GM18505 (cell line): ENCODE data around the gene LIPI.
"Not testable (repeated sequence)": the region's sequence is repeated elsewhere in the genome, so short reads cannot be mapped to it uniquely, and the experiment has no call there.

ENCODE experiments used
- ATAC-seq: cut with Tn5 transposase; IDR thresholded peaks from one replicate; pipeline ENCODE4 v1.9.1; 2021; ENCODE audit not compliant: unreplicated experiment
- POLR2A ChIP-seq: IDR thresholded peaks from 4 replicates; pipeline ENCODE4 v1.6.1; 2011; ENCODE audit warnings: borderline replicate concordance; ENCODE audit not compliant: insufficient read depth, insufficient read length; ENCODE audit errors: extremely low read depth

Gene LIPI

GRCh38 chr21:14215971-14216641, 5.4 kb upstream of the LIPI start, which contains the start of gene RBM11:
Gene RBM11 (plus strand): TSS chr21:14216157. CDS start chr21:14216187, 30 bp downstream.
- TF ChIP-seq POLR2A = no peak
- ATAC-seq = peak; percentile 99

- no peak for TF ChIP-seq POLR2A
- no peak for ATAC-seq
Observed at GRCh38 chr21:14213164-14213563, 2.4 kb upstream of the LIPI start.

- no peak for TF ChIP-seq POLR2A
- ATAC-seq = no peak
Observed at GRCh38 chr21:14206222-14206621, 4.5 kb downstream of the LIPI start.

- ATAC-seq = not testable (repeated sequence)
Observed at GRCh38 chr21:14166463-14167223, 44.1 kb downstream of the LIPI start.

- no peak for ATAC-seq
- TF ChIP-seq POLR2A = no peak
Observed at GRCh38 chr21:14143999-14144398, 66.8 kb downstream of the LIPI start.

GRCh38 chr21:14124266-14124665, 86.5 kb downstream of the LIPI start:
- no peak for ATAC-seq
- TF ChIP-seq POLR2A = no peak

- no peak for ATAC-seq
- TF ChIP-seq POLR2A = no peak
Observed at GRCh38 chr21:14121719-14122118, 89.0 kb downstream of the LIPI start.

GRCh38 chr21:14120091-14120734, 90.5 kb downstream of the LIPI start:
- peak; percentile 46 for ATAC-seq
- no peak for TF ChIP-seq POLR2A

GRCh38 chr21:14119038-14119437, 91.7 kb downstream of the LIPI start:
- TF ChIP-seq POLR2A = no peak
- no peak for ATAC-seq

- no peak for TF ChIP-seq POLR2A
- peak; percentile 94 for ATAC-seq
Observed at GRCh38 chr21:14116080-14116481, 94.7 kb downstream of the LIPI start.

GRCh38 chr21:14115646-14116045, 95.1 kb downstream of the LIPI start:
- no peak for ATAC-seq
- TF ChIP-seq POLR2A = no peak

- ATAC-seq = no peak
- TF ChIP-seq POLR2A = no peak
Observed at GRCh38 chr21:14114251-14114650, 96.5 kb downstream of the LIPI start.

GRCh38 chr21:14104564-14104963, 106.2 kb downstream of the LIPI start:
- not testable (repeated sequence) for ATAC-seq

- no peak for ATAC-seq
- TF ChIP-seq POLR2A = no peak
Observed at GRCh38 chr21:14099570-14099969, 111.2 kb downstream of the LIPI start.
